ENCODE results near the gene NEO1.

Gene NEO1

DNA sequence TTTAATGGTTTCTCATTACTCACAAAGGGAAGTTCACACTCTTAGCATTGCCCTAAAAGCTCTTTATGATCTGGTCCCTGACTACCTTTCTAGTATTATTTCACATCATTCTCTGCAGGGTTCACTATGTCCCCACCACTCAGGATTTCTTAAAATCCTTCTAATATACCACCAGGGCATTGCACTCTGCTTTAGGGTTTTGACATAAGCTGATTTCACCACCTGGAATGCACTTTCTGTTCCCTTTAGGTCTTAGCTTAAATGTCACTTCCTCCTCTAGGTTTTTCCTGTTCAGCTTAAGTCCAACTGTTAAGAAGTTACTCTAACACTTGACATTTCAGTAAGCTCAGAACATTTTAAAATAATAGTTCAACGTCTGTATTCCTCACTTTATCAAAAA, 234.8 kb downstream of the NEO1 start:
- ATAC-seq = no peak
- TF ChIP-seq ZNF70 (CRISPR knock-in tag; IDR thresholded peaks at IDR 0.05) (no peak), ZFP3 (CRISPR knock-in tag; IDR thresholded peaks at IDR 0.05) (no peak), OSR1 (CRISPR knock-in tag; IDR thresholded peaks at IDR 0.05) (no peak), PPARA (CRISPR knock-in tag; IDR thresholded peaks at IDR 0.05; ENCODE audit: borderline replicate concordance) (no peak), ZNF8 (CRISPR knock-in tag; IDR thresholded peaks at IDR 0.05) (no peak)
- TF ChIP-seq, protein P1, sequence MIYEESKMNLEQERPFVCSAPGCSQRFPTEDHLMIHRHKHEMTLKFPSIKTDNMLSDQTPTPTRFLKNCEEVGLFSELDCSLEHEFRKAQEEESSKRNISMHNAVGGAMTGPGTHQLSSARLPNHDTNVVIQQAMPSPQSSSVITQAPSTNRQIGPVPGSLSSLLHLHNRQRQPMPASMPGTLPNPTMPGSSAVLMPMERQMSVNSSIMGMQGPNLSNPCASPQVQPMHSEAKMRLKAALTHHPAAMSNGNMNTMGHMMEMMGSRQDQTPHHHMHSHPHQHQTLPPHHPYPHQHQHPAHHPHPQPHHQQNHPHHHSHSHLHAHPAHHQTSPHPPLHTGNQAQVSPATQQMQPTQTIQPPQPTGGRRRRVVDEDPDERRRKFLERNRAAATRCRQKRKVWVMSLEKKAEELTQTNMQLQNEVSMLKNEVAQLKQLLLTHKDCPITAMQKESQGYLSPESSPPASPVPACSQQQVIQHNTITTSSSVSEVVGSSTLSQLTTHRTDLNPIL (CRISPR knock-in tag; IDR thresholded peaks at IDR 0.05; ENCODE audit: low read depth) = no peak

DNA sequence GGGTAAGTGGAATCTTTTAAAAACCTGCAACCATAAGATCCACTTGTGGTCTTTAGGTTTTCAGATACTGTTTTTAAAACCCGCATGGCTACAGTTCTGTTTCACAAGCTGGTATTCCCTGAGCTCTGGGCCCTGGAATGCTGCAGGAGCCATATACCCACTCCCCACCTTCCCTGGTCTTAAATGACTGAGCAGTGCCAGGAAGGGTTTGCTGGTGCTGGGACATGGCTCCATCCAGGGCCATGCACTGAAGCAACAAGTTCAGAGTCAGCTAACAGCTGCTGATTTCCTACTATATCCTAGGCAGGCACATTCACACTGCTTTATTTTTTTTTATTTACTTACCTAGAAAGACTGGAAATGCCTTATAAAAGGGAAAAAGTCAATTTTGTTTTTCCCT, 239.2 kb downstream of the NEO1 start:
- TF ChIP-seq ZNF8 (CRISPR knock-in tag; IDR thresholded peaks at IDR 0.05) (no peak), PPARA (CRISPR knock-in tag; IDR thresholded peaks at IDR 0.05; ENCODE audit: borderline replicate concordance) (no peak), GLIS3 (CRISPR knock-in tag; IDR thresholded peaks at IDR 0.05) (no peak), RARB (CRISPR knock-in tag; IDR thresholded peaks at IDR 0.05) (no peak), TOX (CRISPR knock-in tag; IDR thresholded peaks at IDR 0.05; ENCODE audit: borderline replicate concordance) (no peak), ZNF70 (CRISPR knock-in tag; IDR thresholded peaks at IDR 0.05) (no peak), ARNTL (CRISPR knock-in tag; IDR thresholded peaks at IDR 0.05; ENCODE audit: borderline replicate concordance, low read depth) (no peak), CSDC2 (CRISPR knock-in tag; IDR thresholded peaks at IDR 0.05) (no peak), TCF4 (CRISPR knock-in tag; IDR thresholded peaks at IDR 0.05; ENCODE audit: borderline replicate concordance) (no peak), ISL1 (CRISPR knock-in tag; IDR thresholded peaks at IDR 0.05) (no peak), ZFP3 (CRISPR knock-in tag; IDR thresholded peaks at IDR 0.05) (no peak), SNAI2 (CRISPR knock-in tag; IDR thresholded peaks at IDR 0.05) (no peak), ZNF565 (CRISPR knock-in tag; conservative IDR thresholded peaks at IDR 0.05; ENCODE audit: low read depth) (no peak), ZC3H10 (CRISPR knock-in tag; IDR thresholded peaks at IDR 0.05) (no peak)
- TF ChIP-seq, protein P2, sequence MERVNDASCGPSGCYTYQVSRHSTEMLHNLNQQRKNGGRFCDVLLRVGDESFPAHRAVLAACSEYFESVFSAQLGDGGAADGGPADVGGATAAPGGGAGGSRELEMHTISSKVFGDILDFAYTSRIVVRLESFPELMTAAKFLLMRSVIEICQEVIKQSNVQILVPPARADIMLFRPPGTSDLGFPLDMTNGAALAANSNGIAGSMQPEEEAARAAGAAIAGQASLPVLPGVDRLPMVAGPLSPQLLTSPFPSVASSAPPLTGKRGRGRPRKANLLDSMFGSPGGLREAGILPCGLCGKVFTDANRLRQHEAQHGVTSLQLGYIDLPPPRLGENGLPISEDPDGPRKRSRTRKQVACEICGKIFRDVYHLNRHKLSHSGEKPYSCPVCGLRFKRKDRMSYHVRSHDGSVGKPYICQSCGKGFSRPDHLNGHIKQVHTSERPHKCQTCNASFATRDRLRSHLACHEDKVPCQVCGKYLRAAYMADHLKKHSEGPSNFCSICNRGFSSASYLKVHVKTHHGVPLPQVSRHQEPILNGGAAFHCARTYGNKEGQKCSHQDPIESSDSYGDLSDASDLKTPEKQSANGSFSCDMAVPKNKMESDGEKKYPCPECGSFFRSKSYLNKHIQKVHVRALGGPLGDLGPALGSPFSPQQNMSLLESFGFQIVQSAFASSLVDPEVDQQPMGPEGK (CRISPR knock-in tag; IDR thresholded peaks at IDR 0.05; ENCODE audit: borderline replicate concordance) = no peak
- TF ChIP-seq, protein P3, sequence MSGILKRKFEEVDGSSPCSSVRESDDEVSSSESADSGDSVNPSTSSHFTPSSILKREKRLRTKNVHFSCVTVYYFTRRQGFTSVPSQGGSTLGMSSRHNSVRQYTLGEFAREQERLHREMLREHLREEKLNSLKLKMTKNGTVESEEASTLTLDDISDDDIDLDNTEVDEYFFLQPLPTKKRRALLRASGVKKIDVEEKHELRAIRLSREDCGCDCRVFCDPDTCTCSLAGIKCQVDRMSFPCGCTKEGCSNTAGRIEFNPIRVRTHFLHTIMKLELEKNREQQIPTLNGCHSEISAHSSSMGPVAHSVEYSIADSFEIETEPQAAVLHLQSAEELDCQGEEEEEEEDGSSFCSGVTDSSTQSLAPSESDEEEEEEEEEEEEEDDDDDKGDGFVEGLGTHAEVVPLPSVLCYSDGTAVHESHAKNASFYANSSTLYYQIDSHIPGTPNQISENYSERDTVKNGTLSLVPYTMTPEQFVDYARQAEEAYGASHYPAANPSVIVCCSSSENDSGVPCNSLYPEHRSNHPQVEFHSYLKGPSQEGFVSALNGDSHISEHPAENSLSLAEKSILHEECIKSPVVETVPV (CRISPR knock-in tag; IDR thresholded peaks at IDR 0.05) = no peak
- TF ChIP-seq, protein P4, sequence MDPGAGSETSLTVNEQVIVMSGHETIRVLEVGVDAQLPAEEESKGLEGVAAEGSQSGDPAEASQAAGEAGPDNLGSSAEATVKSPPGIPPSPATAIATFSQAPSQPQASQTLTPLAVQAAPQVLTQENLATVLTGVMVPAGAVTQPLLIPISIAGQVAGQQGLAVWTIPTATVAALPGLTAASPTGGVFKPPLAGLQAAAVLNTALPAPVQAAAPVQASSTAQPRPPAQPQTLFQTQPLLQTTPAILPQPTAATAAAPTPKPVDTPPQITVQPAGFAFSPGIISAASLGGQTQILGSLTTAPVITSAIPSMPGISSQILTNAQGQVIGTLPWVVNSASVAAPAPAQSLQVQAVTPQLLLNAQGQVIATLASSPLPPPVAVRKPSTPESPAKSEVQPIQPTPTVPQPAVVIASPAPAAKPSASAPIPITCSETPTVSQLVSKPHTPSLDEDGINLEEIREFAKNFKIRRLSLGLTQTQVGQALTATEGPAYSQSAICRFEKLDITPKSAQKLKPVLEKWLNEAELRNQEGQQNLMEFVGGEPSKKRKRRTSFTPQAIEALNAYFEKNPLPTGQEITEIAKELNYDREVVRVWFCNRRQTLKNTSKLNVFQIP (CRISPR knock-in tag; IDR thresholded peaks at IDR 0.05; ENCODE audit: borderline replicate concordance, low read depth) = no peak
- TF ChIP-seq, protein P5, sequence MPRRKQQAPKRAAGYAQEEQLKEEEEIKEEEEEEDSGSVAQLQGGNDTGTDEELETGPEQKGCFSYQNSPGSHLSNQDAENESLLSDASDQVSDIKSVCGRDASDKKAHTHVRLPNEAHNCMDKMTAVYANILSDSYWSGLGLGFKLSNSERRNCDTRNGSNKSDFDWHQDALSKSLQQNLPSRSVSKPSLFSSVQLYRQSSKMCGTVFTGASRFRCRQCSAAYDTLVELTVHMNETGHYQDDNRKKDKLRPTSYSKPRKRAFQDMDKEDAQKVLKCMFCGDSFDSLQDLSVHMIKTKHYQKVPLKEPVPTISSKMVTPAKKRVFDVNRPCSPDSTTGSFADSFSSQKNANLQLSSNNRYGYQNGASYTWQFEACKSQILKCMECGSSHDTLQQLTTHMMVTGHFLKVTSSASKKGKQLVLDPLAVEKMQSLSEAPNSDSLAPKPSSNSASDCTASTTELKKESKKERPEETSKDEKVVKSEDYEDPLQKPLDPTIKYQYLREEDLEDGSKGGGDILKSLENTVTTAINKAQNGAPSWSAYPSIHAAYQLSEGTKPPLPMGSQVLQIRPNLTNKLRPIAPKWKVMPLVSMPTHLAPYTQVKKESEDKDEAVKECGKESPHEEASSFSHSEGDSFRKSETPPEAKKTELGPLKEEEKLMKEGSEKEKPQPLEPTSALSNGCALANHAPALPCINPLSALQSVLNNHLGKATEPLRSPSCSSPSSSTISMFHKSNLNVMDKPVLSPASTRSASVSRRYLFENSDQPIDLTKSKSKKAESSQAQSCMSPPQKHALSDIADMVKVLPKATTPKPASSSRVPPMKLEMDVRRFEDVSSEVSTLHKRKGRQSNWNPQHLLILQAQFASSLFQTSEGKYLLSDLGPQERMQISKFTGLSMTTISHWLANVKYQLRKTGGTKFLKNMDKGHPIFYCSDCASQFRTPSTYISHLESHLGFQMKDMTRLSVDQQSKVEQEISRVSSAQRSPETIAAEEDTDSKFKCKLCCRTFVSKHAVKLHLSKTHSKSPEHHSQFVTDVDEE (CRISPR knock-in tag; IDR thresholded peaks at IDR 0.05) = no peak
- no peak for ATAC-seq

DNA sequence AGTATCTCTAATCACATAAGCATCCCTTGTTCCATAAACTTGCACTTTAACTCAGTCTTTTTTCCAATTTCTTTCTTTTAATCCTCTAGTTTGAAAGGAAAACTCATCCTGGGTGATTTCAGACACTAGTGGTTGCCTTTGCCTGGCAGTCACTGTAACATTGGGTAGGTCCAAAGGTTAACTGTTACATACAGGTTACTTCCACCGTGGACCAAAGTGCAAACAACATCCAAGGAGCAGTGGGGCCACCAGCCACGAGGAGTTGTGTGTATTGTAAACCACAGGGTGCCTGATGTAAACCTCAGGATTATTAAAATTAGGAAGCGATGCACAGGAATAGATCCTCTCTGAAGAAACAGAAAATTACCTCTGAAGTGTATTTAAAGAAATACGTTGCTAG, 241.5 kb downstream of the NEO1 start:
- no peak for TF ChIP-seq ZFP30 (CRISPR knock-in tag; IDR thresholded peaks at IDR 0.05)

More for the DNA sequence above, 241.5 kb downstream of the NEO1 start:
- ATAC-seq = no peak
